ENCODE data around the gene XRCC1.

Gene XRCC1

DNA sequence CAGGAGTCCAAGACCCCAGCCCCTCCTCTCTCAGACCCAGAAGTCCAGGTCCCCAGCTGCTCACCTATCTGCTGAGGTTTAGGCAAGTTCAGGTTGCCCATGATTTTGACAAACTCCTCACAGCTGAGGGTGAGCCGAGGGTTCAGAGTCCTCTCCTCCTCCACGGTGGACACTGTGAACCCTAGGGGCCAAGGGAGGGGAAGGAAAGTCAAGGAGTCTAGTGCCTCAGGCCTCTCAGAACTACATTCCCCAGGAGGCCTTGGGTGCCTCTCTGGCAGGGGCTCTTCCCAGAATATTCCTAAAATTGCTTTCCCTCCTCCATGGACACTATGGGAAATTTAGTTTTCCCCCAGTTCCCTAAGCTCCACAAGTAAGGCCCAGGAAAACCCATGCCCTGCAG is 67.4 kb downstream of the XRCC1 start:
- DNase-seq: no peak

DNA sequence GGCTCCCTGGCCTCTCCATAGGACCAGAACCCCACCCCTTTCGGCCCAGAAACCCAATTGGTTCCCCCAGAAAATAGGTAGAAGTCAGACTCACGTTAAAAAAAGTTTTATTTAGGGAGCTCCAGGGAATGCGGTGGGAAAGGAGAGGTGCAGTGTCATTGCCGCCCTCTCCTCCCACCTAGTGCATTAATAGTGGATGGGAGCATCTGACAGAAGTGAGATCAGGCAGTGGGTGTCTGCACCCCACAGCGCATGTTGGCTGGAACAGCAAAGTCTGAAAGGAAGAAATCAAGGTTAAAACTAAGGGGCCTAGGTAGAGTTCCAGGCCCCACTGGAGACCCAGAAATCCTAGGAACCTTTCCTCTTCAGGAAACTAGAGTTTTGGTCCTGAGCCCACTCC is 68.7 kb downstream of the XRCC1 start:
- no peak for DNase-seq

DNA sequence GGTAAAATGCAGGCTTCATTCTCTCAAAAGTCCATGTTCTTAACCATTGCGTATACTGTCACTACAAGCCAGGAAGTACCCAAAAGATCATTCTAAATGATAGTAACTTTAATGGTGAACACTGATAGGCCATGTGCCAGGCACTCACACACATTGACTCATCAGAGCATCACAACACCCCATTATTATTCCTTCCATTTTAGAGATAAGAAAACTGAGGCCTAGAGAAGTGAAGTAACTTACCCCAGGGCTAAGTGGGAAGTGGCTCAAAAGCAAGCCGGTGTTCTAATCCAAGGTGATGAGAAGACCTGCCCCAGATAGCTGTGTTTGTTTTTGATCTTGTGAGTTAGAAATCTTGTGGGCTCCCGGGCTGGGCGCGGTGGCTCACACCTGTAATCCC is 69.4 kb downstream of the XRCC1 start:
- peak; percentile 85 for DNase-seq

DNA sequence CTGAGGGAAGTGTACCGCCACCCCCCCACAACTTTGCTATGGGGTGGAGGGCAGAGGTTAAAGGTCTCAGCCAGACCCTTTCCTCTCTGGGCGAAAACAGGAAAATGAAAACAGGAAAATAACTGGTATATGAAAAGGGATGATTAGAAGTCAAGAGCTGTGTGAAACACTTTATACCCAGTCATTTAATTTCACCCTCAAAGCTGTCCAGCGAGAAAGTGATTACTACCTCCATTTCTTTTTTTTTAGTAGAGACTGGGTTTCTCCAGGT is 70.2 kb downstream of the XRCC1 start:
- no peak for DNase-seq

DNA sequence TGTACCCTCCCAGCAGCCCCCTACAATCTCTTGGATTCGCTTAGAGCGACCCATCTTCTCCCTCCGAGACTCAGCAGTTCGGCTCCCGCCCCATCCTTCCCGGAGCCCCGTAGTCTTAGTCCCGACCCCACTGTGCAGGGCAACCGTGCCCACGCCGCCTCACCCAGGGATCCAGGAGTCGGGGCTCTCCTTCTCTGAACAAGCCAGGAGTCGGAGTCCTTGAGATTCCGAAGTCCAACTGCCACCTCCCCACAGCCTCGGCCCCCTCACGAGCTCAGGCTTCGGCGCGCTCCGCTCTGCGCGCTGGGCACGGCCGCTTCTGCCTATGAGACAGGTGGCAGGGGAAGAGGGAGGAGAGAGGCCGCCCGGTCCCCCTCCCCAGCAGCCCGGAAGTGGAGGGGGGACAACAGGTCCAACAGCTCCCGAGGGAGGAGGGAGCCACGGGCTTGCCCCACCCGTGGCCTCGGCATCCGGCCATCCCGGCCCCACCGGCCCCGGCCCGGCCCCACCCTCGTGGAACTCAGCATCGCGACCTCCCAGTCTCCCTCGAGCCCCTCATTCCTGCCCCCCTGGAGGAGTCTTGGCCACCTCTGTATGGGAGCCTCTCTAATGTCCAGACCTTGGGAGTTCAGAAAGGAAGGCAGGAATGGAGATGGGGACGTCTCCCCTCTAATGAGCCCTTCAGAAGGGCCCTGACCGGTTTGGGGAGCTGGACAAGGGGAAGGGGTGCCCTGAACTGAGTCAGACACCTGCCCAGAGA is 70.7 kb downstream of the XRCC1 start, which contains the start of gene PHLDB3:
TSS of gene PHLDB3 (minus strand) at position 321 of the 760 bp plus-strand sequence. CDS start 628 bp downstream, outside the sequence.
- DNase-seq: peak; percentile 56

DNA sequence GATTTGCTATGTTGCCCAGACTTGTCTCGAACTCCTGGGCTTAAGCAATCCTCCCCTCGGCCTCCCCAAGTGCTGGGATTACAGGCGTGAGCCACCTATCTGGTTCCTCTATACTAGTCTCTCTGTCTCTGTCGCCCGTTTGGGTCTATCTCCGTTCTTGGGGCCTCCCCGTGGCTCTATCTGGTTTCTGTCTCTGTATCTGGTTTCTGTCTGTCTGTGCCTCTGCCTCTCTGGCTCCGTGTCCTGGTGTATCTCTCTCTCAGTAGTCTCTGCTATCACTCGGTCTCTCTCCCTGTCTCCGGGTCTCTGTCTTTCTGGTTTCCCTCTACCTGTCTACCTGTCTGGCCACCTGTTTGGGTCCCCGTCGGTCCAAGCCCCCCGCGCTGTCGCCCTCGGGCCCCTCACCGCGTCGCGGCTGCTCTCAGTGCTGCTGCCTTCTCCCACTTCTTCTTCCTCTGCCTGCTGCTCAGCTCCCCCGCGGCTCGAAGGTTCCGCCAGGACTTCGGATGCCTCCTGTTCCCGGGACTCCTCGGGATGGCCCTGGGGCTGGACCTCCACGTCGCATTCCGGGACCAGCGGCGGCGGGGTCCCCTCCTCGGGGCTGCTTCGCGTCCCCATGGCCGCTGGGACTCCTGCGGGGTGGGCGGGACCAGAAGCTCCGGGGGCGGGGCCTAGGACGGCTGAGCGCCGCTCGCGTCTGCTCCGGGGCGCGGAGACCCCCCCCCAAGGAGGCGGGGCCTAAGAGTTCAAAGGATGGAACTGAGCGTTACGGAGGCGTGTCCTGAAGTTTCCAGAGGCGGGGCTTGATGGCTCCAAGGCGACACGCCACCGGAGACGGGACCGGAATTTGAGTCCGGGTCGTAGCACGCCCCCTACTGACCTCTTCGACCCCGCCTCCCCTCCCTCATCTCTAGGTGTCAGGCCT is 71.6 kb downstream of the XRCC1 start:
- peak; percentile 98 for DNase-seq

DNA sequence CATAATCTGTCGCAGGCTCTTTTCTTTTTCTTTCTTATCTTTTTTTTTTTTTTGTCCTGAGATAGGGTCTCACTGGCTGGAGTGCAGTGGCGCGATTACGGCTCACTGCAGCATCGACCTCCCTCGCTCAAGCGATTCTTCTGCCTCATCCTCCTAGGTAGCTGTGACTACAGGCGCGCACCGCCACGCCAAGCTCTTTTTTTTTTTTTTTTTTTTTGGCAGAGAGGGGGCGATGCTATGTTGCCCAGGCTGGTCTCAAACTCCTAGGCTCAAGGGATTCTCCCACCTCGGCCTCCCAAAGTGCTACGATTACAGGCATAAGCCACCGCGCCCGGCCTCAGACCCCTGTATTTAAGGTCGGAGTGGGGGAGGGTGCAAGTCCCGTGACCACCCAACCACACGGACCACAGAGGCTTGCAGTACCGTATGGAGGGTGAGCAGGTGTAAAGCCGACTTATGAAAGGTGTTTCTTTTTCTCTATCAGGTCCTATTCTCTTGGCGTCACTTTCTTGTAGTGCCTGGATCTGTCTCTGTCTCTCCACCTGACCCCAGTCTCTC is 72.8 kb downstream of the XRCC1 start:
- DNase-seq: no peak

DNA sequence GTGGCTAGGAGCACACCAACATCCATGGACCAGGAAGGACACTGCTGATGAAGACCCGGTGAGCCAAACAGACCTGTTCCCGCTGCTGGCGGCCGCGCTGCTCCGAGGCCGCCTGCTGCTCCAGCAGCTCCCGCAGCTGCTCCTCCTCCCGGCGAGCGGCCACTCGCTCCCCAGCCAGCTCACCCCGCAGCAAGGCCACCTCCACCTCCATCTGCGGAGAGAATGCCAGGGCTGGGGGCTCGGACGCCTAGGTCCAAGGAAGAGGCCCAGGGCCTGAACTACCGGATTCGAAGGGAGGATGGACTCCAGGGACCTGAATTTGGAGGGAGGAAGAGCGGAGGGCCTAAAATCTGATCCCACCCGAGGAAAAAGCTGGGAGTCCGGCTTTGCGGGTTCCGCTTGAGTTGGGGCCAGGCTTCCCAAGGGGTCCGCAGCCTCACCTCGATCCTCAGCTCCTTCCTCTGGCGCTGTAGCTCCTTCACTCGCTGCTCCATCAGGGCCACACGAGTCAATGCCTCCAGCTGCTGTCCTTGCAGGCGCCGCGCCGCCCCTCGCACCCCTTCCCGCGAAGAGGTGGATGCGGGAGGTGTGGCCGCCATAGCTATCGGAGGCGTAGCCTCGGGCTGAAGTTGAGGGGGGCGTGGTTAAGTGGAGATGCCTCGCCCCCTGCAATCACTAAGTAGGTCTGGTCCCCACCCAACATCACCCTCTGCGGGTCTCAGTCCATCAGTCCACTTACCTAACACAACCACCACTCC is 73.5 kb downstream of the XRCC1 start:
- DNase-seq: no peak

DNA sequence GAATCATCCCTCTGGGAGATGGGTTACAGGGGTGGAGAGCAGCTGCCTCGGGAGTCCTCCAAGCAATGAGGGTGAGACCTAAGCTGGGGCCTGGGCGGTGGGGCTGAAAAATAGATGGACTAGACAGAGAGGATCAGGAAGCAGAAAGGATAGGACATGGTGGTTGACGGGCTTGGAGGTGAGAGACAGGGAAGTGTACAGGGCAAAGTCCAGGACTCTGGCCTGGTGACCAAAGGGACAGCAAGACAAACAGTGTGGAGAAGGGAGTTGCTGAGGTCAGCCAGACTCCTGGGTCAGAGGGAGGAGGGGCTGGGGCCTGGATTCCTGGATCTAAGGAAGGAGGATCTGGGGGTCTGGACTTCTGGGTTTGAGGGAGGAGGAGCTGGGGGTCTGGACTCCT is 76.3 kb downstream of the XRCC1 start:
- no peak for DNase-seq

DNA sequence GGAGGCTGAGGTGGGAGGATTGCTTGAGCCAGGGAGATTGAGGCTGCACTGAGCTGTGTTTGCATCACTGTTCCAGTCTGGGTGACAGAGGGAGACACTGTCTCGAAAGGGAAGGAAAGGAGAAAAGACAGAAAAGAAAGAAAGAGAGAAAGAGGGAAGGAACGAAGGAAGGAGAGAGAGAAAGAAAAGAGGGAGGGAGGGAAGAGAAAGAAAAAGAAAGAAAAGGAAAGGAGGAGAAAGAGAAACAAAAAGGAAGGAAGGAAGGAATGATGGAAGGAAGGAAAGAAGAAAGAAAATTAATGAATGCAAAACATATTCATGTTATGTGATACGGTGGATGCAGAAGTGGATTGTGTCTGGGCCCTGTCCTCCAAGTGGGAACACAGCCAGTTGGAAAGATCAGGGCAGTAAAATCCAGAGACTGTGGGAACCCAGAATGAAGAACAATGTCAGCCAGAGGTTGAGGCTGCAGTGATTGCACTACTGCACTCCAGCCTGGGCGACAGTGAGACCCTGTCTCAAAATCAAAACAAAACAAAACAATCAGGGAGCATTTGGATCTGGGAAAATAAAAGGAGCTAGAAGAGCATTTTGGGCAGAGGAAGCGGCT is 77.0 kb downstream of the XRCC1 start:
- DNase-seq: no peak

DNA sequence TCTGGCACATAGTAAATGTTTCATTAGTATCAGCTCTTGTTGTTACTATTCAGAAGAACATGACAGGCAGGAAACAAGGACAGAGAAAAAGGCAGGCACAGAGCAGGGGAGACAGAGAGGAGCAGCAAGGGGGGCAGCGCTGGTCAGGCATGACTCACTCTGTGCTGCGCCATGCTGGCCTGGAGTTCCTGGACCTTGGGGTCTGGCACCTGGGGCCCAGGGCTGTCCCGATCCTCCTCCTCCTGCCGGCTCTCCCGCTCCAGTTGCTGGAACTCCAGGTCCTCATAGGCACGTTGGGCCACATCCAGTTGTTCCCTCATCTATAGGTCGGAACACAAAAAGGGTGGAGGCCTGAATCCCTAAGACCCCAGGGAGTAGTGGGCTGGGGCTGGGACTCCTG is 78.4 kb downstream of the XRCC1 start:
- no peak for DNase-seq

DNA sequence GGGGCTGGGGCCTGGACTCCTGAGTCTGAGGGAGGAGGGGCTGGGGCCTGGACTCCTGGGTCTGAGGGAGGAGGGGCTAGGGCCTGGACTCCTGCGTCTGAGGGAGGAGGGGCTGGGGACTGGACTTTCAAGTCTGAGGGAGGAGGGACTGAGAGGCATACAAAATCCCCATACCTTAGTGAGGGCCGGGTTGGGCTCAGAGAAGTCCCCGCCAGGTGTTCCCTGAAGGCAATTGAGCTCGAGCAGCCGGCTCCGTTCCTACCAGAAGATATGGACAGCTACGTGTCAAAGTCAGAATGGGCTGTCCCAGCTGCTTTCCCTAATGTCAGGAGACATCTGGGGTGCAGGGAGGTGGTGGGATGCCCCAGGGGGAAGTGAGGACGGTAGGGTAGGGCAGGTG is 80.2 kb downstream of the XRCC1 start:
- no peak for DNase-seq
